GM19035 (cell line): ENCODE results near the gene RPL36.
"Not testable (repeated sequence)": the region's sequence is repeated elsewhere in the genome, so short reads cannot be mapped to it uniquely, and the experiment has no call there.

ENCODE experiments used
- ATAC-seq: cut with Tn5 transposase; IDR thresholded peaks from one replicate; pipeline ENCODE4 v1.9.1; 2021; ENCODE audit not compliant: unreplicated experiment

RPL36 gene

DNA sequence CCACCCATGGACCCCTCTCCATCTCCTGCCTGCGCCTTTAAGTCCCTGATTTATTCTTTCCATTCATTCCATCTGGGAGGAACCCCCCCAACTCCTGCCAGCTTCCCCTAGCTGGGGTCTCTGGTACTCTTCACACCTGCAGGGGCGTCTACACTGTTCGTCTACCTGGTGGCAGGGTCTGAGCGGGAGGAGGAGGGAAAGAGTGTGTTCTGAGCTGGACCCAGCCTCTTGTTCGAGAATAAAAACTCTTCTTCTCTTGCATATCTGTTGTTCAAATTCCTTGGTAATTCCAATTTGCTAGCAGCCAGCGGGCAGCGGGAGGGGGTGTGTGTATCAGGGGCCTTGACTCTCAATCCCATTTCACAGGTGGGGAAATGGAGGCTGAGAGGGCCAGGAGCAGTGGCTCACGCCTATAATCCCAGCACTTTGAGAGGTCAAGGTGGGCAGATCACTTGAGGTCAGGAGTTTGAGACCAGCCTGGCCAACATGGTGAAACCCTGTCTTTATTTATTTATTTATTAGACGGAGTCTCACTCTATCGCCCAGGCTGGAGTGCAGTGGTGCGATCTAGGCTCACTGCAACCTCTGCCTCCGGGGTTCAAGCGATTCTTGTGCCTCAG is 1.7 kb upstream of the RPL36 start:
- not testable (repeated sequence) for ATAC-seq

- no peak for ATAC-seq
Measured at GRCh38 chr19:5690955-5691821, 1.1 kb downstream of the RPL36 start.

GRCh38 chr19:5691822-5692722 is 2.0 kb downstream of the RPL36 start:
- no peak for ATAC-seq

GRCh38 chr19:5692723-5693194 is 2.7 kb downstream of the RPL36 start:
- ATAC-seq = no peak

DNA sequence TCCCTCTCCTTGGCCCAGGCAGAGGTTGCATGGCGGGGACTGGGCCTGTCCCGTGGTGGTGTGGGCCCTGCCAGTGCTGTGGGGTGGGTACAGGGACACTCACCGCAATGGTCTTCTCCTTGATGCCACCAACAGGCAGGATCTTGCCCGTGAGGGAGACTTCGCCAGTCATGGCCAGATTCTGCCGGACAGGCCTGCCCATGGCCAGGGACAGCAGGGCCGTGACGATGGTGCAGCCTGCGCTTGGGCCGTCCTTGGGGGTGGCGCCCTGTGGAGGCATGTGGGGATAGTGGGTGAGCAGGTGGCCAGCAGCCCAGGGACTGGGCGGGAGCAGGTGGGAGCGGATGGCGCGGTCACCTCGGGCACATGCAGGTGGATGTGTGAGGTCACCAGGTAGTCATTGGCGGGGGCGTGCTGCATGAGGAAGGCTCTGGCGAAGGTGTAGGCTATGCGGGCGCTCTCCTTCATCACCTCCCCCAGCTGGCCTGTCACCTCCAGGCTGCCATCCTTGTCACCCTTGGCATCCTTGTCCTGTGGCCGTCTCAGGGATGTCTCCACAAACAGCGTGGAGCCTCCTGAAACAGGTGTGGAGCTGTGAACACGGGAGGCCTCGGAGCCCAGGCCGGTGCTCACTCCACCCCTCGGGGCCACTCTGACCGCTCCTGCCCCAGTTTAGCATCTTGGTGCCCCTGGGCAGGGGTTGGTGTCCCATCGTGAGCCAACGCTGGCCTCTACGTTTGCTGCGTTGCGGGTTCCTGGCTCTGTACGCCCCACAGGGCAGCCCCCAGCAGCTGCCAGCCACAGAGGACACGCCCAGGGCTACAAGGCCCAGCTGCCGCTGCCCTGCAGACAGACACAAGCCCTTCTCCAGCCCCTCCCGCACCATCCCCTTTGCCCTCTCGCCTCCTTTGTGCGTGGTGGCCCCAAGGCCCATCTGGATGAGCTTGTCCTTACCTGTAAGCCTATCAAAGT is 3.4 kb downstream of the RPL36 start:
- no peak for ATAC-seq

DNA sequence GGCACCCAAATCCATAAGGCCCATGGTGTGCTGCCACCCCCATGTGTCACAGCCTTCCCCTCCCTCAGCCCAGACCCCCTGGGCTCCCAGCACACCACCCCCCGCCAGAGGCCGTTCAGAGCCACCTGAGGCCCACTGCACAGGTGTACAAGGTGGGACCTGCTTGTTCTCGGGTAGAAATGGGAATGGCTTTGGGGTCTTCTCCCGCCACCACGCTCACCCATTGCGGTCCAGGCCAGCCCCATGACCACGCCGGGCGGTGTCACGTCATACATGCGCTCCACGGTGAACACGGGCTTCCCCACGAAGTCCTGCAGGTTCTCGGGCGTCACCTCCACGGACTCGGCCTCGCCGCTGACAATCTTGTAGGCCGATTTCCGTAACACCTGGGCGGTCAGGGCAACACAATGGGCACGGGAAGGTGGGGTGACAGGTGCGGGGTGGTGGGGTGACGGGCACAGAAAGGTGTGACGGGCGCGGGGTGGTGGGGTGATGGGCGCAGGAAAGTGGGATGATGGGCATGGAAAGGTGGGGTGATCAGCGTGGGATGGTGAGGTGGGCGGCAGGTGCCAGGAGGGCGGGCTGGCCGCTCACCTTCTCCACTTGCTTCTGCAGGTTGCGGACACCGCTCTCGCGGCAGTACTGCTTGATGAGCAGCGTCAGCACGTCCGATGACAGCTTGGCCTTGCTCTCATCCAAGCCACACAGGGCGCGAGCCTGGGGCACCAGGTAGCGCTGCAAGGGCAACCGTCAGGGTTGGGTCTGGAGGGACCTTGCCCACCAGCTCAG is 4.3 kb downstream of the RPL36 start:
- ATAC-seq = no peak

DNA sequence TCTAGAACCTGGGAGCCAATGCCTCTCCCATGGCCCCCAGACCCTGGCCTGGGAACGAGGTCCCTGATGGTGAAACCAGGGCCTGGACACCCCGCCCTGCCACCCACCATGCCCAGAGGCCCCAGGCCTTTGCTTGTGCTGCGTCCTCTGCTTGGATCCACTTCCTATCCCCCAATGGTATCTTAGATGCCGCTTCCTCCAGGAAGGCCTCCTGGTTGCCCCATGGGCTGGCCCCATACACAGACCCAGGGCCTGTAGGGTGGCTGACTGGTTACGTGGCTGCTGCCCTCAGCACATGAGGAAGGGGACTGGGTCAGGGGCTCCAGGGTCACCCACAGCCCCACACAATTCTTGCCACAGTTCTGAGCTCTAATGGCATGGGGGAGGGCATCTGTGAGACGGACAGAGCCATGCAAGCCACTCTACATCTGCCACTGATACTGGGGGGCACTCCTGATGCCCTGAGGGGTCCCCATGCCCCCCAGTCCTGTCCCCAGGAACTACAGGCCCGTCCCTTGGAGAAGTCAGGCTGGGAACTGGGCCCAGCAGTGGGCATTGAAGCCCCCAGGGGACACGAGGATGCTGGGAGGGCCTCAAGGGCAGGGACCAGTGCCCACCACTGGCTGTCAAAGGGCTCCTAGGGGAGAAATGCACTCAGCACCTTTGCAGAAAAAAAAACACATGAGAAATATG is 5.0 kb downstream of the RPL36 start:
- ATAC-seq = no peak

GRCh38 chr19:5695649-5696195 is 5.6 kb downstream of the RPL36 start:
- no peak for ATAC-seq

DNA sequence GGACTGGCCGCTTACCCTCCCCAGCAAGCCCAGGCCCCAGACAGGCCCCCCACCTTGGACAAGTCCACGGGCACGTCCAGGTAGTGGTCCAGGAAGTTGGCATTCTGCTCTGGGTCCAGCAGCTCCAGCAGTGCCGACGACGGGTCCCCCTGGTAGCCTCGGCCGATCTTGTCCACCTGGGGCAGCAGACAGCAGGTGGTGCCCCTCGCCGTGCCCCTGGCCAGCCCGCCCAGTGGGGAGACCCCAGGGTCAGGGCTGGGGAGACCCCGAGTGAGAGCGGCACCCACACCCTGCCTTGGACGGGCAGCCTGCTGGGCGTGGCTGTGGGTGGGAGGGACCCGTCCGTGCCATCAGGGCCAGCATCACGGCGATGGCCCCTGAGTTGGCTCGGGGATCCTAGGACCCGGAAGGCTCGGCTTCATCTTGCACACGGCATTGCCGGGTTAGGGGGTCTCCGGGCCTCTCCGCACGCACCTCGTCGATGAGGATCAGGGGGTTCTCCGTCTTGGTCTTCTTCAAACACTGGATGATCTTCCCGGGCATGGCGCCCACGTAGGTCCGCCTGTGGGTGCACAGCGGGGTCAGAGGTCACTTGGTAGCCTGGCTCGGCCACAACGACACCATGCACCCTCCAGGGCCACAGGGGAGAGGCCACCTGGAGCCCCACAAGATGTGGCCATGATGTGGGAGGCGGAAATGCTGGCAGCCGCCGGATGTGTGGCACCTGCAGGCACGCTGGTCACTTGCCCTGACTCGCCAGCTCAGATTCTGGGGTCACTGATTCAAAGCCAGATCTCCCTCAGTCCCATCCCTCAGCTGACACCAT is 6.3 kb downstream of the RPL36 start:
- ATAC-seq = no peak

- ATAC-seq = no peak
Measured at GRCh38 chr19:5697022-5697889, 7.2 kb downstream of the RPL36 start.

DNA sequence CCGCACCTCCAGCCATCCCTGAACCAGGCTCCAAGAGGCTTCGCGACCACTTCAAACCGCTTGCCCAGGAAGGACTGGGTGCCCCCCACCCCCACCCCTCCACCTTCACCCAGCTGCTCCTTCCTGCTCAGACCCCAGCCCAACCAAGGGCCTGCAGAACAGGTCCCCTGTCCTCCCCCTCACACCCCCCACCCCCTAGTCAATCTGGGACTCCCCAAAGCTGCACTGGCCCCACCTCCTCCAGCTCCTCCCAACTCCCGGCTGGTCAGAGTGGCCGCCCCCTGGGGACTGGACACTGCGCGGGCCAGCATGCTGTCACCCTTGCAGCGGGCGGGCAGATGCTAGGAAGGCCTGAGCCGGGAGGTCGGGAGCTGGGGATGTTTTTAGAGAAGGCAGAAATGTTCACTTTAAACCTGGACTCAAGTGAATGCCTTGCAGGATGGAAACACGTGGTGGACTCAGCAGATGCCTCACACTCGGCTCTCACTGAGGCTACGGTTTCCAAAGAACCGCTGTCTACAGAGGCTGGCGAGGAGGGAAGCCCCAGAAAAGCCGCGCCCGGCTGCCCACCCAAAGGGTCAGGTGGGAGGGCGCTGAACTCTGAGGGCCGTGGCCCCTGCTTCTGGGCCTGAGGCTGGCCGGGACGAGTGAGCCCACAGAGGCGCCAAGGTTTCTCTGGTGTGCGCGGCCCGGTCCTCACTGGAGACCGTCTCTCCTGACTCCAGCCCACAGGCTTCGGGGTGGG is 8.0 kb downstream of the RPL36 start:
- ATAC-seq = no peak

- no peak for ATAC-seq
Measured at GRCh38 chr19:5698635-5699422, 8.7 kb downstream of the RPL36 start.

GRCh38 chr19:5700455-5701092 is 10.5 kb downstream of the RPL36 start:
- no peak for ATAC-seq

DNA sequence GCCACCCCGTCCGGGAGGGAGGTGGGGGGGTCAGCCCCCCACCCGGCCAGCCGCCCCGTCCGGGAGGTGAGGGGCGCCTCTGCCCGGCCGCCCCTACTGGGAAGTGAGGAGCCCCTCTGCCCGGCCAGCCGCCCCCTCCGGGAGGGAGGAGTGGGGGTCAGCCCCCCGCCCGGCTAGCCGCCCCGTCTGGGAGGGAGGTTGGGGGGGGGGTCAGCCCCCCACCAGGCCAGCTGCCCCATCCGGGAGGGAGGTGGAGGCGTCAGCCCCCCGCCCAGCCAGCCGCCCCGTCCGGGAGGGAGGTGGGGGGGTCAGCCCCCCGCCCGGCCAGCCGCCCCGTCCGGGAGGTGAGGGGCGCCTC is 11.9 kb downstream of the RPL36 start:
- ATAC-seq = not testable (repeated sequence)
